ENCODE measurements around the gene RGS7.

Gene RGS7

DNA sequence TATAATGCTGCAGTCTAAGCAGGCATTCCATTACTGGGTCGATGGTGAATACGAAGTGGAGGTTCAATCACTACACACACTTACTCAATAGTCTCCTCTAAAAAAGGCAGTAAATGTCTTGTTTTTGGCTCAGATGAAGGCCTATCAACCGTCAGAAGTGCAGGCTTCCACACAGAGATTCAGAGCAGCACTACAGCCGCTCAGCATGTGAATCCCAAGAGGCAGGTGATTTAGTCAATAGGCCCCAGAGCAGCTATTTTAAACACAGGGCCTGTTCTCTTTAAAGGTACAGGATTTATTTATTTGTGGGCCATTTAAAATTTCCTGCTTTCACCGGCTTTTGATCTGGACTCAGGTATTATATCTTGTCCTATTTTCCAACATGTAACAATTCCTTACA is 293.7 kb downstream of the RGS7 start:
- no peak overlapping the region for H3K4me3 ChIP-seq (ENCODE audit: low read length)
- no peaks in the 10 kb centered on the region for H3K36me3 ChIP-seq (replicated peaks; ENCODE audit: low read depth, low read length)
- H3K4me1 ChIP-seq (ENCODE audit: low read length), result no peaks in the 10 kb centered on the region
- no peak overlapping the region for H3K27ac ChIP-seq (ENCODE audit: low read length)
- H3K9me3 ChIP-seq (ENCODE audit: insufficient read depth, low read length), result no peaks in the 10 kb centered on the region
- TF ChIP-seq EZH2phosphoT487 (IDR thresholded peaks at IDR 0.05; ENCODE audit: low read depth), result no peak
- TF ChIP-seq, protein P1, sequence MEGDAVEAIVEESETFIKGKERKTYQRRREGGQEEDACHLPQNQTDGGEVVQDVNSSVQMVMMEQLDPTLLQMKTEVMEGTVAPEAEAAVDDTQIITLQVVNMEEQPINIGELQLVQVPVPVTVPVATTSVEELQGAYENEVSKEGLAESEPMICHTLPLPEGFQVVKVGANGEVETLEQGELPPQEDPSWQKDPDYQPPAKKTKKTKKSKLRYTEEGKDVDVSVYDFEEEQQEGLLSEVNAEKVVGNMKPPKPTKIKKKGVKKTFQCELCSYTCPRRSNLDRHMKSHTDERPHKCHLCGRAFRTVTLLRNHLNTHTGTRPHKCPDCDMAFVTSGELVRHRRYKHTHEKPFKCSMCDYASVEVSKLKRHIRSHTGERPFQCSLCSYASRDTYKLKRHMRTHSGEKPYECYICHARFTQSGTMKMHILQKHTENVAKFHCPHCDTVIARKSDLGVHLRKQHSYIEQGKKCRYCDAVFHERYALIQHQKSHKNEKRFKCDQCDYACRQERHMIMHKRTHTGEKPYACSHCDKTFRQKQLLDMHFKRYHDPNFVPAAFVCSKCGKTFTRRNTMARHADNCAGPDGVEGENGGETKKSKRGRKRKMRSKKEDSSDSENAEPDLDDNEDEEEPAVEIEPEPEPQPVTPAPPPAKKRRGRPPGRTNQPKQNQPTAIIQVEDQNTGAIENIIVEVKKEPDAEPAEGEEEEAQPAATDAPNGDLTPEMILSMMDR (IDR thresholded peaks at IDR 0.05; ENCODE audit: low read depth, low read length), result no peak
- no peaks in the 10 kb centered on the region for H3K79me2 ChIP-seq (ENCODE audit: low read length)
- no peak overlapping the region for H3K9ac ChIP-seq (ENCODE audit: low read length)
- no peak overlapping the region for H2AFZ ChIP-seq (ENCODE audit: low read depth, low read length)
- H4K20me1 ChIP-seq (ENCODE audit: insufficient read depth, low read length), result no peaks in the 10 kb centered on the region
- H3K4me2 ChIP-seq (ENCODE audit: low read length), result no peak overlapping the region
- H3K27me3 ChIP-seq (ENCODE audit: low read depth, low read length), result no peaks in the 10 kb centered on the region

DNA sequence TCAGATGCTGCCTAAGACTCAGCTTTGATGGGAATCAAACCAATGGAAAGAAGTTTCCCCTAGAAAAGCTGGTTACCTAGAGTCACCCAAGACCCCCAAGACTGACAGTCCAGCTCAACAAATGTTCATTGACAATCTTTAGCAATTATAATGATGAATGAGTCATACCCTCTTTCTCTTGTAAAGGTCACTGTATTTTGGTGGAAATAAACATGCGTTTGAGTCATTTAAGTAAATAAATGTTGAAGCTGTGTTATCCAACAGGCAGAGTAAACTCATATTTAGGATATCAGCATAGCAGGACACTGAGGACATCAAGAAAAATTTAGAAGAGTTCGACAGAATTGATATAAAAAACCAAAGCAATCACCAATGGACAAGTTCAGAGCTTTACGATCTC is 295.9 kb downstream of the RGS7 start:
- no peaks in the 10 kb centered on the region for H3K4me1 ChIP-seq (ENCODE audit: low read length)
- no peaks in the 10 kb centered on the region for H3K36me3 ChIP-seq (replicated peaks; ENCODE audit: low read depth, low read length)
- H3K9me3 ChIP-seq (ENCODE audit: insufficient read depth, low read length), result no peaks in the 10 kb centered on the region
- no peak overlapping the region for H3K9ac ChIP-seq (ENCODE audit: low read length)
- H4K20me1 ChIP-seq (ENCODE audit: insufficient read depth, low read length), result no peaks in the 10 kb centered on the region
- no peak overlapping the region for H3K4me3 ChIP-seq (ENCODE audit: low read length)
- H3K79me2 ChIP-seq (ENCODE audit: low read length), result no peaks in the 10 kb centered on the region
- H3K4me2 ChIP-seq (ENCODE audit: low read length), result no peak overlapping the region
- H2AFZ ChIP-seq (ENCODE audit: low read depth, low read length), result no peak overlapping the region
- H3K27me3 ChIP-seq (ENCODE audit: low read depth, low read length), result no peaks in the 10 kb centered on the region
- H3K27ac ChIP-seq (ENCODE audit: low read length), result no peak overlapping the region
- TF ChIP-seq EZH2phosphoT487 (IDR thresholded peaks at IDR 0.05; ENCODE audit: low read depth), result no peak
- TF ChIP-seq, protein P1 (IDR thresholded peaks at IDR 0.05; ENCODE audit: low read depth, low read length), result no peak

GRCh38 chr1:241048622-241049021 is 308.4 kb downstream of the RGS7 start:
- TF ChIP-seq, protein P1 (IDR thresholded peaks at IDR 0.05; ENCODE audit: low read depth, low read length), result no peak
- no peak for TF ChIP-seq EZH2phosphoT487 (IDR thresholded peaks at IDR 0.05; ENCODE audit: low read depth)
- no peaks in the 10 kb centered on the region for H3K36me3 ChIP-seq (replicated peaks; ENCODE audit: low read depth, low read length)
- H2AFZ ChIP-seq (ENCODE audit: low read depth, low read length), result no peak overlapping the region
- no peak overlapping the region for H3K9ac ChIP-seq (ENCODE audit: low read length)
- H4K20me1 ChIP-seq (ENCODE audit: insufficient read depth, low read length), result no peaks in the 10 kb centered on the region
- no peak overlapping the region for H3K4me2 ChIP-seq (ENCODE audit: low read length)
- no peaks in the 10 kb centered on the region for H3K9me3 ChIP-seq (ENCODE audit: insufficient read depth, low read length)
- no peaks in the 10 kb centered on the region for H3K79me2 ChIP-seq (ENCODE audit: low read length)
- no peak overlapping the region for H3K4me3 ChIP-seq (ENCODE audit: low read length)
- no peaks in the 10 kb centered on the region for H3K27me3 ChIP-seq (ENCODE audit: low read depth, low read length)
- H3K27ac ChIP-seq (ENCODE audit: low read length), result no peak overlapping the region
- no peaks in the 10 kb centered on the region for H3K4me1 ChIP-seq (ENCODE audit: low read length)

- no peak overlapping the region for H3K9ac ChIP-seq (ENCODE audit: low read length)
- no peaks in the 10 kb centered on the region for H3K36me3 ChIP-seq (replicated peaks; ENCODE audit: low read depth, low read length)
- no peak overlapping the region for H3K27ac ChIP-seq (ENCODE audit: low read length)
- no peaks in the 10 kb centered on the region for H3K4me1 ChIP-seq (ENCODE audit: low read length)
- H3K79me2 ChIP-seq (ENCODE audit: low read length), result no peaks in the 10 kb centered on the region
- TF ChIP-seq, protein P1 (IDR thresholded peaks at IDR 0.05; ENCODE audit: low read depth, low read length), result no peak
- TF ChIP-seq EZH2phosphoT487 (IDR thresholded peaks at IDR 0.05; ENCODE audit: low read depth), result no peak
- no peaks in the 10 kb centered on the region for H4K20me1 ChIP-seq (ENCODE audit: insufficient read depth, low read length)
- H3K9me3 ChIP-seq (ENCODE audit: insufficient read depth, low read length), result no peaks in the 10 kb centered on the region
- H3K27me3 ChIP-seq (ENCODE audit: low read depth, low read length), result no peaks in the 10 kb centered on the region
- no peak overlapping the region for H3K4me2 ChIP-seq (ENCODE audit: low read length)
- no peak overlapping the region for H3K4me3 ChIP-seq (ENCODE audit: low read length)
- H2AFZ ChIP-seq (ENCODE audit: low read depth, low read length), result no peak overlapping the region
These were observed 311.3 kb downstream of the RGS7 start for GRCh38 chr1:241045659-241046058.

Data from OCI-LY3 (cell line).